Pancreas (tissue), 10 donors: Measurements from ENCODE around the gene SHROOM3. TPM values are rescaled to one million over a fixed set of nuclear protein-coding genes. Genes with fewer than 3 reads are reported as not detected.

ENCODE experiments used
- ATAC-seq, 4 donors: fragments of 200-7000 bp; cut with Tn5 transposase; one replicate each; pipeline versions ENCODE4 v1.8.0 to v1.9.1; 2020; ENCODE audit warnings: mild to moderate bottlenecking in 4 of 4, moderate library complexity in 4 of 4
- DNase-seq, 6 donors: peaks; one replicate each; pipeline ENCODE4 v3.0.0-alpha.2; 2020
- FAIRE-seq: peaks from 2 replicates; lab custom pipeline; 2012; peaks lifted over from hg19 to GRCh38; lab: Jason Lieb, UNC
- H3K27ac ChIP-seq, 4 donors: fragments of 200-600 bp; sonication (generic); 1 replicate in 3 of 4; 2 replicates in 1 of 4; pipeline versions ENCODE4 v1.5.0 to v1.8.0; 2020
- H3K27me3 ChIP-seq, 4 donors: fragments of 200-600 bp; one replicate each; pipeline ENCODE4 v1.8.0; 2021
- H3K36me3 ChIP-seq, 3 donors: fragments of 200-600 bp; sonication (generic) in 1 of 3; one replicate each; pipeline versions ENCODE4 v1.5.0 to v1.8.0; 2020 to 2021
- H3K4me1 ChIP-seq, 3 donors: fragments of 200-600 bp; one replicate each; pipeline ENCODE4 v1.8.0; 2021
- H3K4me3 ChIP-seq, 4 donors: fragments of 200-600 bp; sonication (generic) in 2 of 4; one replicate each; pipeline versions ENCODE4 v1.5.0 to v1.8.0; 2020 to 2021
- H3K9me3 ChIP-seq, 4 donors: fragments of 200-600 bp; one replicate each; pipeline ENCODE4 v1.8.0; 2021
- WGBS, 2 donors: extraction: QIAGEN DNeasy Blood & Tissue Kit; methylation state at CpG; one replicate each; pipeline ENCODE4 v1.1.7; 2013; 5-methylcytosine and 5-hydroxymethylcytosine counted together
- intact Hi-C, 3 donors: fragments of 100-400 bp; cut with DNase I; formaldehyde crosslinking; loops; one replicate each; pipeline versions ENCODE4 v1.11.1 to v1.14.2; 2022
- polyA plus RNA-seq, 2 donors: library from polyadenylated mRNA; stranded (reverse); fragments of 200-250 nt; gene quantifications; one replicate each; pipeline ENCODE4 v1.2.3, GENCODE V29; 2013
- total RNA-seq, 6 donors: library from RNA; stranded (reverse); fragmentation: NEBNext Ultra II Directional in 4 of 6; extraction: Animal tissue kit (Norgen Biotek cat#: 25700) in 4 of 6; gene quantifications; one replicate each; pipeline versions ENCODE4 v1.2.1 to v1.2.4, GENCODE V29; 2021 to 2023
- TF ChIP-seq, protein P1 (sequence below), 4 donors: fragments of 200-600 bp; sonication (generic) in 3 of 4; IDR thresholded peaks; one replicate each; pipeline versions ENCODE4 v1.5.0 to v1.8.0; 2021; ENCODE audit warnings: antibody characterized with exemption in 4 of 4
- donor health status: healthy with polysubstance abuse.
- donor health status: DM: no; HTN: no; CAD: no; lungs with moderate emphysema.
- donor health status: DM: no; HTN: no; CAD: no.
- donor health status: control.
- donor health status: control.
- donor health status: Bipolar disorder and iron deficiency.
- donor health status: DM: yes; HTN: yes; CAD: no.
- donor health status: DM: no; HTN: no; CAD: no.
- donor health status: DM: no; HTN: no; CAD: no.
- donor health status: DM: yes; HTN: yes; CAD: no.

The SHROOM3 gene
- total and polyA plus RNA-seq, 8 donors: 6.2 to 43.5 (median 17.1) TPM

- no peaks in the 10 kb centered on the region for H3K9me3 ChIP-seq
- FAIRE-seq (no peak), DNase-seq (no peak), ATAC-seq (no peak)
- H3K4me1 ChIP-seq: no peaks in the 10 kb centered on the region
- WGBS, 2 donors: 88 to 96% methylated on average over 1 of the region's 1 CpG
- H3K27me3 ChIP-seq: no peaks in the 10 kb centered on the region
- no peak overlapping the region for H3K27ac ChIP-seq
- TF ChIP-seq, protein P1, sequence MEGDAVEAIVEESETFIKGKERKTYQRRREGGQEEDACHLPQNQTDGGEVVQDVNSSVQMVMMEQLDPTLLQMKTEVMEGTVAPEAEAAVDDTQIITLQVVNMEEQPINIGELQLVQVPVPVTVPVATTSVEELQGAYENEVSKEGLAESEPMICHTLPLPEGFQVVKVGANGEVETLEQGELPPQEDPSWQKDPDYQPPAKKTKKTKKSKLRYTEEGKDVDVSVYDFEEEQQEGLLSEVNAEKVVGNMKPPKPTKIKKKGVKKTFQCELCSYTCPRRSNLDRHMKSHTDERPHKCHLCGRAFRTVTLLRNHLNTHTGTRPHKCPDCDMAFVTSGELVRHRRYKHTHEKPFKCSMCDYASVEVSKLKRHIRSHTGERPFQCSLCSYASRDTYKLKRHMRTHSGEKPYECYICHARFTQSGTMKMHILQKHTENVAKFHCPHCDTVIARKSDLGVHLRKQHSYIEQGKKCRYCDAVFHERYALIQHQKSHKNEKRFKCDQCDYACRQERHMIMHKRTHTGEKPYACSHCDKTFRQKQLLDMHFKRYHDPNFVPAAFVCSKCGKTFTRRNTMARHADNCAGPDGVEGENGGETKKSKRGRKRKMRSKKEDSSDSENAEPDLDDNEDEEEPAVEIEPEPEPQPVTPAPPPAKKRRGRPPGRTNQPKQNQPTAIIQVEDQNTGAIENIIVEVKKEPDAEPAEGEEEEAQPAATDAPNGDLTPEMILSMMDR (IDR thresholded peaks at IDR 0.05): no peak
- H3K4me3 ChIP-seq: no peak overlapping the region
- intact Hi-C loops: no loop called here
- H3K36me3 ChIP-seq: peaks cover 0 to 3% (median 0%) of the 10 kb centered on the region in 3 donors
Measured at GRCh38 chr4:76745240-76745639, 310.2 kb downstream of the SHROOM3 start.

DNA sequence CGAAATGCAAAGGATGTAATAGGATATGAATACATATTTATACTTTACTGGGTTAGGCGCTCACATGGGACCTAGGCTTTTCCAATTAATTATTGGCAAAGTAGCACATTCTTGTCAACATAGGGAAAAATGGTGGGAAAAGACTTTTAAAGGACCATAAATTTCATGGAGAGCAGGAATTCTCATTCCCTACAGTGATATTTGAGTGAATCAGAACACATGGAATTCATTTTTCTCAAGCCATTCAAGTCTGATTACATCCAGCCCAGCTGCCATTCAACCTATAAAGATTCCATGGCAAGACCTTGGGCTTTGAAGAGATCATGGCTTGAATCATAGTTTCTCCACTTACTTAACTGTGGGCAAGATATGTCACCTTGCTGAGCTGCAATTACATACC is 312.5 kb downstream of the SHROOM3 start:
- TF ChIP-seq, protein P1 (IDR thresholded peaks at IDR 0.05): no peak
- no peaks in the 10 kb centered on the region for H3K4me1 ChIP-seq
- intact Hi-C loops: no loop called here
- no peaks in the 10 kb centered on the region for H3K36me3 ChIP-seq
- no peaks in the 10 kb centered on the region for H3K9me3 ChIP-seq
- DNase-seq (no peak), ATAC-seq (no peak), FAIRE-seq (no peak)
- no peak overlapping the region for H3K27ac ChIP-seq
- H3K27me3 ChIP-seq: no peaks in the 10 kb centered on the region
- 81 to 84% methylated on average over 2 of the region's 2 CpGs for WGBS, 2 donors
- H3K4me3 ChIP-seq: no peak overlapping the region

DNA sequence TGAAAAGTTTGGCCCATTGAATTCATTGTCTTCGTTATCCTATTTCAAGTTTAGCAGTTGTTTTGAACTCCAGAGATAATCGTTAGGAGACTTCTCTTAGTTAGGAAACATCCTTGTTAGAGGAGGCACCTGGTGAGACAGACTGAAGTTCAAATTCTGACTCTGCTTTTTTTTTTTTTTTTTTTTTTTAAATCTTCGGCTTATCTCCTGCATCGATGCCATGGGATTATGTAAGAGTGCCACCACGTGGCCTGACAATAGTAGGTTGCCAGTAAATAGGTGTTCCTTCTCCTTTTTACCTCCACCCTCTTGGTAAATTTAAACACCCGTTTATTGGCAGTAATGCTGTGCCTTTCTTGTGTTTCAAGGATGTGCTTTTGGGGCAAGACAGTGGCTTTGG is 313.6 kb downstream of the SHROOM3 start:
- Histone ChIP-seq H3K36me3 (no peaks in the 10 kb centered on the region), H3K27me3 (no peaks in the 10 kb centered on the region), H3K4me3 (no peak overlapping the region), H3K4me1 (no peaks in the 10 kb centered on the region), H3K9me3 (no peaks in the 10 kb centered on the region), H3K27ac (no peak overlapping the region)
- 18 to 28% methylated on average over 6 of the region's 6 CpGs for WGBS, 2 donors
- TF ChIP-seq, protein P1 (IDR thresholded peaks at IDR 0.05): peak in 2 of 4 donors; percentile 8 to 28
- FAIRE-seq: no peak
- intact Hi-C loops: no loop called here
- peak; percentile 75 to 92 (median 86) for ATAC-seq
- peak in 5 of 6 donors; percentile 25 to 42 (median 40) for DNase-seq

- H3K9me3 ChIP-seq: no peaks in the 10 kb centered on the region
- no peak overlapping the region for H3K4me3 ChIP-seq
- H3K27me3 ChIP-seq: no peaks in the 10 kb centered on the region
- no peak for DNase-seq
- WGBS, 2 donors: 65 to 78% methylated on average over 4 of the region's 4 CpGs
- H3K36me3 ChIP-seq: no peaks in the 10 kb centered on the region
- no peaks in the 10 kb centered on the region for H3K4me1 ChIP-seq
- FAIRE-seq: no peak
- TF ChIP-seq, protein P1 (IDR thresholded peaks at IDR 0.05): no peak
- peak in 1 of 4 donors; percentile 24 for ATAC-seq
- H3K27ac ChIP-seq: no peak overlapping the region
- intact Hi-C loops: no loop called here
Measured at GRCh38 chr4:76749355-76749754, 314.3 kb downstream of the SHROOM3 start.

GRCh38 chr4:76750716-76751115 is 315.7 kb downstream of the SHROOM3 start:
- FAIRE-seq (no peak), ATAC-seq (no peak), DNase-seq (no peak)
- Histone ChIP-seq H3K4me3 (no peak overlapping the region), H3K27me3 (no peaks in the 10 kb centered on the region), H3K4me1 (no peaks in the 10 kb centered on the region), H3K27ac (no peak overlapping the region), H3K9me3 (no peaks in the 10 kb centered on the region), H3K36me3 (no peaks in the 10 kb centered on the region)
- 81 to 83% methylated on average over 3 of the region's 3 CpGs for WGBS, 2 donors
- TF ChIP-seq, protein P1 (IDR thresholded peaks at IDR 0.05): no peak
- intact Hi-C loops: loop anchor here (5.0 to 10.0 kb wide), 3 partner anchors 238 to 306 kb away; no protein-coding TSS in a partner anchor
